CD4-positive, CD25-positive, alpha-beta regulatory T cell (primary cell): ENCODE results near the gene IL4R. TPM values are rescaled to one million over a fixed set of nuclear protein-coding genes. Genes with fewer than 3 reads are reported as not detected.

Source experiments
- ATAC-seq, 2 donors: fragments of 150-1000 bp; cut with Tn5 transposase; one replicate each; pipeline ENCODE4 v1.10.0; 2021; ENCODE audit warnings: low read depth in 2 of 2, moderate number of reproducible peaks in 2 of 2, moderate library complexity in 1 of 2
- DNase-seq, 3 donors: peaks; one replicate each; pipeline versions ENCODE4 v3.0.0 to v3.0.0-alpha.2; 2012 to 2022; ENCODE audit warnings: mixed read lengths in 1 of 3
- H3K27ac ChIP-seq: one replicate; pipeline ENCODE4 v1.7.0; 2013; ENCODE audit warnings: mild to moderate bottlenecking, low read length; ENCODE audit not compliant: insufficient read depth, poor library complexity, severe bottlenecking
- H3K27me3 ChIP-seq: one replicate; pipeline ENCODE4 v1.7.0; 2013; ENCODE audit warnings: low read length; ENCODE audit not compliant: control insufficient read depth, insufficient read depth
- H3K36me3 ChIP-seq: one replicate; pipeline ENCODE4 v1.7.0; 2013; ENCODE audit warnings: mild to moderate bottlenecking, low read length, moderate library complexity; ENCODE audit not compliant: control insufficient read depth, insufficient read depth
- H3K4me1 ChIP-seq: 2 replicates; pipeline ENCODE4 v1.7.0; 2013; ENCODE audit warnings: mild to moderate bottlenecking, low read length; ENCODE audit not compliant: insufficient read depth, control insufficient read depth, poor library complexity, severe bottlenecking
- H3K4me3 ChIP-seq: one replicate; pipeline ENCODE4 v1.7.0; 2013; ENCODE audit warnings: low read depth, mild to moderate bottlenecking, low read length, moderate library complexity
- H3K9me3 ChIP-seq, 2 experiments: 1 replicate in 1 of 2; 2 replicates in 1 of 2; pipeline ENCODE4 v1.7.0; 2013; ENCODE audit warnings: low read length in 2 of 2, mild to moderate bottlenecking in 1 of 2, moderate library complexity in 1 of 2; ENCODE audit not compliant: control insufficient read depth in 2 of 2
- H3K27ac Mint-ChIP-seq, 3 donors: one replicate each; pipeline ENCODE4 v1.8.0; 2020 to 2022; ENCODE audit warnings: mild to moderate bottlenecking in 3 of 3, mixed read lengths in 3 of 3, moderate library complexity in 2 of 3
- H3K27me3 Mint-ChIP-seq: one replicate; pipeline ENCODE4 v1.8.0; 2022; ENCODE audit warnings: mild to moderate bottlenecking, mixed read lengths
- H3K36me3 Mint-ChIP-seq: one replicate; pipeline ENCODE4 v1.8.0; 2020; ENCODE audit warnings: mixed read lengths
- H3K4me1 Mint-ChIP-seq, 4 donors: one replicate each; pipeline ENCODE4 v1.8.0; 2020 to 2022; ENCODE audit warnings: mixed read lengths in 4 of 4, mild to moderate bottlenecking in 1 of 4
- H3K4me3 Mint-ChIP-seq, 4 donors: one replicate each; pipeline ENCODE4 v1.8.0; 2020 to 2022; ENCODE audit warnings: mild to moderate bottlenecking in 4 of 4, mixed read lengths in 4 of 4, moderate library complexity in 3 of 4
- H3K9me3 Mint-ChIP-seq, 7 donors: one replicate each; pipeline ENCODE4 v1.8.0; 2020 to 2022; ENCODE audit warnings: mixed read lengths in 7 of 7, mild to moderate bottlenecking in 3 of 7, moderate library complexity in 2 of 7
- polyA plus RNA-seq, 4 donors: library from polyadenylated mRNA; unstranded; fragments of 300-500 nt; fragmentation: Illumina TruSeq; gene quantifications; one replicate each; pipeline ENCODE4 v1.2.3, GENCODE V29; 2021
- total RNA-seq: library from RNA; stranded (reverse); gene quantifications from one replicate; pipeline ENCODE4 v1.2.3, GENCODE V29; 2022

The IL4R gene
- total and polyA plus RNA-seq, 5 donors from 2014 or later, result 21.2 to 160 (median 27.4) TPM

DNA sequence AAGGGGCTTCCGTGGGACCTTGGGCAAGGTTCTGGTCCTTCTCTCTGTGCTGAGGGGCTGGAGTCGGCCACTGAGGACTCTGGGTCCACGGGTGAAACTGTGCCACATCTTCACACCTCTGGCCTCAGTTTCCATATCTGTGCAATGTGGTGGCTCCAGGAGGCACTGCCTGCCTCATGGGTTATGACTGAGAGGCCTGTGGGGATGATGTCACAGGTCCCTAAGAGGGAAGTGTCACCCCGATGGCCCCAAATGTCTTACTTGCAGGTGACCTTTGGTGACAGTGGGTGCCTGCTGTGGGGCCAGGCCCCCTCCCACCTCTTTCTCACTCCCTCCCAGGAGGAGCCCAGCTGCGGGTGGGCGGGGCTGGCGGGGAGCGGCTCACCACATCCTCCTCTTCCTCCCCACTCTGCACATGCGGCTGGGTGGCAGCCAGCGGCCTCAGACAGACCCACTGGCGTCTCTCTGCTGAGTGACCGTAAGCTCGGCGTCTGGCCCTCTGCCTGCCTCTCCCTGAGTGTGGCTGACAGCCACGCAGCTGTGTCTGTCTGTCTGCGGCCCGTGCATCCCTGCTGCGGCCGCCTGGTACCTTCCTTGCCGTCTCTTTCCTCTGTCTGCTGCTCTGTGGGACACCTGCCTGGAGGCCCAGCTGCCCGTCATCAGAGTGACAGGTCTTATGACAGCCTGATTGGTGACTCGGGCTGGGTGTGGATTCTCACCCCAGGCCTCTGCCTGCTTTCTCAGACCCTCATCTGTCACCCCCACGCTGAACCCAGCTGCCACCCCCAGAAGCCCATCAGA is 88.2 kb downstream of the IL4R start, which contains the start of gene IL21R:
TSS of gene IL21R (plus strand) at position 407 of the 801 bp plus-strand sequence. CDS start 27,898 bp downstream, outside the sequence.
- Histone ChIP-seq H3K27me3 (no peaks in the 10 kb centered on the region), H3K4me1 (peaks cover 56% of the 10 kb centered on the region), H3K27ac (peak within 1 kb of the TSS; percentile 89), H3K4me3 (peak within 1 kb of the TSS; percentile 94), H3K9me3 (no peaks in the 10 kb centered on the region), H3K36me3 (no peaks in the 10 kb centered on the region)
- Mint-ChIP-seq H3K27ac (peak within 1 kb of the TSS; percentile 93 to 100 (median 98)), H3K27me3 (no peaks in the 10 kb centered on the region), H3K4me3 (peak within 1 kb of the TSS; percentile 95 to 98 (median 96)), H3K36me3 (peaks cover 9% of the 10 kb centered on the region), H3K9me3 (peaks cover 0 to 3% (median 0%) of the 10 kb centered on the region in 7 donors), H3K4me1 (peaks cover under 1 to 74% (median 41%) of the 10 kb centered on the region in 4 donors)
- peak; percentile 81 to 84 for ATAC-seq
- DNase-seq, result peak; percentile 79 to 93 (median 88)

GRCh38 chr16:27402569-27402963 is 88.8 kb downstream of the IL4R start:
- Mint-ChIP-seq H3K4me3 (peak overlapping the region; percentile 95 to 98 (median 96)), H3K9me3 (peaks cover 0 to 3% (median 0%) of the 10 kb centered on the region in 7 donors), H3K27me3 (no peaks in the 10 kb centered on the region), H3K36me3 (peaks cover 9% of the 10 kb centered on the region), H3K27ac (peak overlapping the region; percentile 93 to 100 (median 98)), H3K4me1 (peaks cover 5 to 76% (median 45%) of the 10 kb centered on the region in 4 donors)
- no peaks in the 10 kb centered on the region for H3K9me3 ChIP-seq
- no peaks in the 10 kb centered on the region for H3K36me3 ChIP-seq
- H3K4me3 ChIP-seq, result peak overlapping the region; percentile 94
- DNase-seq (no peak), ATAC-seq (no peak)
- H3K27ac ChIP-seq, result peak overlapping the region; percentile 89
- H3K4me1 ChIP-seq, result peaks cover 57% of the 10 kb centered on the region
- H3K27me3 ChIP-seq, result no peaks in the 10 kb centered on the region

GRCh38 chr16:27402964-27403600 is 89.3 kb downstream of the IL4R start:
- no peaks in the 10 kb centered on the region for H3K27me3 ChIP-seq
- no peaks in the 10 kb centered on the region for H3K36me3 ChIP-seq
- H3K27me3 Mint-ChIP-seq, result no peaks in the 10 kb centered on the region
- peaks cover 5 to 81% (median 50%) of the 10 kb centered on the region in 4 donors for H3K4me1 Mint-ChIP-seq
- ATAC-seq, result no peak
- H3K4me3 Mint-ChIP-seq, result peak overlapping the region; percentile 95 to 98 (median 96)
- peak overlapping the region; percentile 93 to 100 (median 98) for H3K27ac Mint-ChIP-seq
- peak overlapping the region; percentile 94 for H3K4me3 ChIP-seq
- no peaks in the 10 kb centered on the region for H3K9me3 ChIP-seq
- H3K36me3 Mint-ChIP-seq, result peaks cover 9% of the 10 kb centered on the region
- H3K4me1 ChIP-seq, result peaks cover 62% of the 10 kb centered on the region
- peak in 2 of 3 donors; percentile 23 to 68 for DNase-seq
- H3K27ac ChIP-seq, result peak overlapping the region; percentile 89
- H3K9me3 Mint-ChIP-seq, result peaks cover 0 to 3% (median 0%) of the 10 kb centered on the region in 7 donors

- no peaks in the 10 kb centered on the region for H3K36me3 ChIP-seq
- H3K4me3 ChIP-seq, result peak overlapping the region; percentile 94
- peak overlapping the region; percentile 95 to 98 (median 96) for H3K4me3 Mint-ChIP-seq
- ATAC-seq (no peak), DNase-seq (no peak)
- peak overlapping the region; percentile 93 to 100 (median 98) for H3K27ac Mint-ChIP-seq
- H3K27me3 Mint-ChIP-seq, result no peaks in the 10 kb centered on the region
- H3K4me1 Mint-ChIP-seq, result peaks cover 5 to 83% (median 54%) of the 10 kb centered on the region in 4 donors
- peaks cover 0 to 3% (median 0%) of the 10 kb centered on the region in 7 donors for H3K9me3 Mint-ChIP-seq
- H3K36me3 Mint-ChIP-seq, result peaks cover 9% of the 10 kb centered on the region
- peaks cover 67% of the 10 kb centered on the region for H3K4me1 ChIP-seq
- peak overlapping the region; percentile 89 for H3K27ac ChIP-seq
- H3K27me3 ChIP-seq, result no peaks in the 10 kb centered on the region
- H3K9me3 ChIP-seq, result no peaks in the 10 kb centered on the region
Measured at GRCh38 chr16:27403601-27403992, 89.8 kb downstream of the IL4R start.

GRCh38 chr16:27404163-27404823 is 90.5 kb downstream of the IL4R start:
- ATAC-seq, result no peak
- H3K27me3 Mint-ChIP-seq, result no peaks in the 10 kb centered on the region
- H3K27ac ChIP-seq, result peak overlapping the region; percentile 89

GRCh38 chr16:27405546-27406451 is 92.0 kb downstream of the IL4R start:
- Mint-ChIP-seq H3K4me1 (peaks cover 18 to 84% (median 59%) of the 10 kb centered on the region in 4 donors), H3K27ac (peak overlapping the region; percentile 93 to 100 (median 98)), H3K4me3 (peak overlapping the region; percentile 95 to 98 (median 96)), H3K27me3 (no peaks in the 10 kb centered on the region), H3K36me3 (peaks cover 13% of the 10 kb centered on the region), H3K9me3 (no peaks in the 10 kb centered on the region)
- ATAC-seq (no peak), DNase-seq (peak in 2 of 3 donors; percentile 39 to 54)
- no peaks in the 10 kb centered on the region for H3K9me3 ChIP-seq
- H3K27ac ChIP-seq, result peak overlapping the region; percentile 89
- peak overlapping the region; percentile 94 for H3K4me3 ChIP-seq
- no peaks in the 10 kb centered on the region for H3K27me3 ChIP-seq
- peaks cover 85% of the 10 kb centered on the region for H3K4me1 ChIP-seq
- no peaks in the 10 kb centered on the region for H3K36me3 ChIP-seq

More at GRCh38 chr16:27404163-27404823, 90.5 kb downstream of the IL4R start:
- Mint-ChIP-seq H3K27ac (peak overlapping the region; percentile 93 to 100 (median 98)), H3K36me3 (peaks cover 9% of the 10 kb centered on the region), H3K4me3 (peak overlapping the region; percentile 95 to 98 (median 96)), H3K4me1 (peaks cover 7 to 81% (median 55%) of the 10 kb centered on the region in 4 donors), H3K9me3 (peaks cover 0 to 2% (median 0%) of the 10 kb centered on the region in 7 donors)
- peak overlapping the region; percentile 94 for H3K4me3 ChIP-seq
- H3K4me1 ChIP-seq, result peaks cover 71% of the 10 kb centered on the region
- no peaks in the 10 kb centered on the region for H3K27me3 ChIP-seq
- no peaks in the 10 kb centered on the region for H3K36me3 ChIP-seq
- H3K9me3 ChIP-seq, result no peaks in the 10 kb centered on the region
- DNase-seq, result peak in 1 of 3 donors; percentile 43
